Measurements from ENCODE around the gene IL6R. TPM values are rescaled to one million over a fixed set of nuclear protein-coding genes. Genes with fewer than 3 reads are reported as not detected.
A peak's percentile ranks its signal among the peaks of the same experiment; 100 is the strongest.

IL6R gene
- total RNA-seq, 4 donors from 2014 or later, result 16.1 to 22.9 (median 20.8) TPM

GRCh38 chr1:154476791-154477190 lies 71.6 kb downstream of the IL6R start:
- H3K27ac ChIP-seq, result no peak overlapping the region
- H3K4me3 ChIP-seq, result no peak overlapping the region
- no peaks in the 10 kb centered on the region for H3K9me3 ChIP-seq
- H3K36me3 ChIP-seq, result no peaks in the 10 kb centered on the region
- H3K4me1 ChIP-seq, result peaks cover 16% of the 10 kb centered on the region
- no peak for TF ChIP-seq POLR2A (IDR thresholded peaks at IDR 0.05)
- TF ChIP-seq POLR2AphosphoS5 (IDR thresholded peaks at IDR 0.05), result no peak
- TF ChIP-seq CTCF (IDR thresholded peaks at IDR 0.05), result no peak
- TF ChIP-seq EP300 (IDR thresholded peaks at IDR 0.05), result no peak
- H3K27me3 ChIP-seq, result no peaks in the 10 kb centered on the region
- 94% methylated on average over 1 of the region's 1 CpG for WGBS
- peak in 1 of 2 donors; percentile 19 for DNase-seq (ENCODE audit: low spot score in 2 of 2)

GRCh38 chr1:154478013-154478412 lies 72.9 kb downstream of the IL6R start:
- no peak overlapping the region for H3K4me3 ChIP-seq
- peak in 1 of 2 donors; percentile 34 for DNase-seq (ENCODE audit: low spot score in 2 of 2)
- no peaks in the 10 kb centered on the region for H3K27me3 ChIP-seq
- peaks cover 16% of the 10 kb centered on the region for H3K4me1 ChIP-seq
- H3K27ac ChIP-seq, result no peak overlapping the region
- no peaks in the 10 kb centered on the region for H3K9me3 ChIP-seq
- 97% methylated on average over 8 of the region's 8 CpGs for whole genome bisulfite sequencing
- H3K36me3 ChIP-seq, result no peaks in the 10 kb centered on the region
- TF ChIP-seq POLR2AphosphoS5 (IDR thresholded peaks at IDR 0.05) (no peak), POLR2A (IDR thresholded peaks at IDR 0.05) (no peak), CTCF (IDR thresholded peaks at IDR 0.05) (no peak), EP300 (IDR thresholded peaks at IDR 0.05) (no peak)

GRCh38 chr1:154478639-154479038 lies 73.5 kb downstream of the IL6R start:
- Histone ChIP-seq H3K27ac (no peak overlapping the region), H3K4me3 (no peak overlapping the region), H3K4me1 (peaks cover 16% of the 10 kb centered on the region), H3K27me3 (no peaks in the 10 kb centered on the region), H3K9me3 (no peaks in the 10 kb centered on the region), H3K36me3 (no peaks in the 10 kb centered on the region)
- TF ChIP-seq POLR2AphosphoS5 (IDR thresholded peaks at IDR 0.05) (no peak), CTCF (IDR thresholded peaks at IDR 0.05) (no peak), POLR2A (IDR thresholded peaks at IDR 0.05) (no peak), EP300 (IDR thresholded peaks at IDR 0.05) (no peak)
- WGBS, result 51% methylated on average over 5 of the region's 5 CpGs
- DNase-seq (ENCODE audit: low spot score in 2 of 2), result no peak

- Histone ChIP-seq H3K9me3 (no peaks in the 10 kb centered on the region), H3K27me3 (no peaks in the 10 kb centered on the region), H3K4me1 (peaks cover 16% of the 10 kb centered on the region), H3K4me3 (no peak overlapping the region), H3K27ac (no peak overlapping the region), H3K36me3 (peaks cover 3% of the 10 kb centered on the region)
- TF ChIP-seq CTCF (IDR thresholded peaks at IDR 0.05), result peak; percentile 91 to 96
- TF ChIP-seq EP300 (IDR thresholded peaks at IDR 0.05), result no peak
- TF ChIP-seq POLR2AphosphoS5 (IDR thresholded peaks at IDR 0.05), result no peak
- no peak for TF ChIP-seq POLR2A (IDR thresholded peaks at IDR 0.05)
- DNase-seq (ENCODE audit: low spot score in 2 of 2), result peak in 1 of 2 donors; percentile 74
- WGBS, result 37% methylated on average over 9 of the region's 9 CpGs
These were observed 74.8 kb downstream of the IL6R start for GRCh38 chr1:154479764-154480421.

- peaks cover 3% of the 10 kb centered on the region for H3K36me3 ChIP-seq
- no peaks in the 10 kb centered on the region for H3K27me3 ChIP-seq
- WGBS, result 61% methylated on average over 1 of the region's 1 CpG
- H3K4me1 ChIP-seq, result peaks cover 27% of the 10 kb centered on the region
- no peak overlapping the region for H3K27ac ChIP-seq
- TF ChIP-seq EP300 (IDR thresholded peaks at IDR 0.05) (no peak), CTCF (IDR thresholded peaks at IDR 0.05) (no peak), POLR2A (IDR thresholded peaks at IDR 0.05) (no peak), POLR2AphosphoS5 (IDR thresholded peaks at IDR 0.05) (no peak)
- peak in 1 of 2 donors; percentile 16 for DNase-seq (ENCODE audit: low spot score in 2 of 2)
- no peak overlapping the region for H3K4me3 ChIP-seq
- H3K9me3 ChIP-seq, result no peaks in the 10 kb centered on the region
These were observed 75.9 kb downstream of the IL6R start for GRCh38 chr1:154481053-154481452.

All from suprapubic skin (tissue), 4 donors.